ENCODE results near the gene TMEM205. TPM values are rescaled to one million over a fixed set of nuclear protein-coding genes. Genes with fewer than 3 reads are reported as not detected.
A peak's percentile ranks its signal among the peaks of the same experiment; 100 is the strongest.

TMEM205 gene
- total and polyA plus RNA-seq, 2 experiments from 2014 or later, result 123 to 293 TPM

GRCh38 chr19:11383706-11384048 is 37.6 kb upstream of the TMEM205 start:
- no peak for DNase-seq (ENCODE audit: low spot score)
- no peak for TF ChIP-seq ZNF462 (CRISPR knock-in tag; IDR thresholded peaks at IDR 0.05)
- TF ChIP-seq EZH2 (IDR thresholded peaks at IDR 0.05; ENCODE audit: low read depth, unreplicated experiment), result no peak
- no peak for TF ChIP-seq CTCF (conservative IDR thresholded peaks at IDR 0.05; ENCODE audit: low read depth in 2 of 2)
- no peak for TF ChIP-seq REST (IDR thresholded peaks at IDR 0.05; ENCODE audit: unreplicated experiment)
- TF ChIP-seq JUNB (IDR thresholded peaks at IDR 0.05; ENCODE audit: unreplicated experiment), result no peak
- TF ChIP-seq ZNF331 (CRISPR knock-in tag; IDR thresholded peaks at IDR 0.05; ENCODE audit: low read depth), result no peak
- TF ChIP-seq ZNF114 (CRISPR knock-in tag; IDR thresholded peaks at IDR 0.05), result no peak
- TF ChIP-seq NANOG (IDR thresholded peaks at IDR 0.05; ENCODE audit: borderline replicate concordance), result no peak
- no peak for TF ChIP-seq EZH2phosphoT487 (IDR thresholded peaks at IDR 0.05; ENCODE audit: unreplicated experiment)
- no peak for TF ChIP-seq ETS1 (IDR thresholded peaks at IDR 0.05)
- TF ChIP-seq POLR2AphosphoS5 (IDR thresholded peaks at IDR 0.05; ENCODE audit: low read depth), result no peak
- TF ChIP-seq CREB1 (CRISPR knock-in tag; IDR thresholded peaks at IDR 0.05; ENCODE audit: low read depth), result no peak
- no peak for TF ChIP-seq STAT1 (IDR thresholded peaks at IDR 0.05; ENCODE audit: unreplicated experiment)
- H2AFZ ChIP-seq, result peak overlapping the region; percentile 72; the same call in 1 of the 2 replicates
- H3K9me2 ChIP-seq (ENCODE audit: insufficient read depth), result no peaks in the 10 kb centered on the region
- Mint-ChIP-seq H3K27me3 (ENCODE audit: insufficient read depth, low read depth, poor library complexity) (peaks cover 11% of the 10 kb centered on the region), H3K4me1 (peaks cover 17% of the 10 kb centered on the region), H3K4me3 (peak overlapping the region; percentile 94), H3K36me3 (ENCODE audit: low read depth) (no peaks in the 10 kb centered on the region), H3K9me3 (peaks cover 3% of the 10 kb centered on the region; the same call in 1 of the 3 replicates), H3K27ac (no peak overlapping the region)
- no peaks in the 10 kb centered on the region for H3K27me3 ChIP-seq (ENCODE audit: insufficient read depth)
- no peak overlapping the region for H3K27ac ChIP-seq (ENCODE audit: low read depth)
- H3K4me1 ChIP-seq (ENCODE audit: insufficient read depth), result 0 out of 2 replicates have a peak, but pooled peaks cover 3% of the 10 kb centered on the region
- H4K20me1 ChIP-seq (replicated peaks; ENCODE audit: insufficient read depth), result no peaks in the 10 kb centered on the region
- no peaks in the 10 kb centered on the region for H3K79me2 ChIP-seq (replicated peaks; ENCODE audit: insufficient read depth)
- no peaks in the 10 kb centered on the region for H3K36me3 ChIP-seq (ENCODE audit: insufficient read depth)
- peak overlapping the region; percentile 58 for H3K4me3 ChIP-seq
- H3F3A ChIP-seq (replicated peaks; ENCODE audit: low read depth), result peaks cover 16% of the 10 kb centered on the region
- ATAC-seq, result no peak
- peak overlapping the region; percentile 92 for H3K4me2 ChIP-seq

Measured in GM23338 (cell line).